GM13977 (cell line): ENCODE results near the gene EFNB3.

Experiments
- DNase-seq: peaks from one replicate; pipeline ENCODE4 v3.0.0; 2012; ENCODE audit warnings: low spot score
- in situ Hi-C: fragments of 300-500 bp; cut with MboI; formaldehyde crosslinking; loops from one replicate; pipeline ENCODE4 v1.12.0; 2022; ENCODE audit warnings: low sequenced_read_pairs, low pct_unique_long_range_greater_than_20kb, mixed read lengths, inconsistent platforms; ENCODE audit not compliant: unreplicated experiment
- TF ChIP-seq, protein P1 (sequence below): IDR thresholded peaks from 2 replicates; pipeline ENCODE4 v1.5.1; 2012; ENCODE audit warnings: mild to moderate bottlenecking, control low read depth; ENCODE audit not compliant: insufficient read depth; ENCODE audit errors: extremely low read depth, missing control alignments

EFNB3 gene

GRCh38 chr17:7748076-7748775 is 43.2 kb downstream of the EFNB3 start:
- TF ChIP-seq, protein P1, sequence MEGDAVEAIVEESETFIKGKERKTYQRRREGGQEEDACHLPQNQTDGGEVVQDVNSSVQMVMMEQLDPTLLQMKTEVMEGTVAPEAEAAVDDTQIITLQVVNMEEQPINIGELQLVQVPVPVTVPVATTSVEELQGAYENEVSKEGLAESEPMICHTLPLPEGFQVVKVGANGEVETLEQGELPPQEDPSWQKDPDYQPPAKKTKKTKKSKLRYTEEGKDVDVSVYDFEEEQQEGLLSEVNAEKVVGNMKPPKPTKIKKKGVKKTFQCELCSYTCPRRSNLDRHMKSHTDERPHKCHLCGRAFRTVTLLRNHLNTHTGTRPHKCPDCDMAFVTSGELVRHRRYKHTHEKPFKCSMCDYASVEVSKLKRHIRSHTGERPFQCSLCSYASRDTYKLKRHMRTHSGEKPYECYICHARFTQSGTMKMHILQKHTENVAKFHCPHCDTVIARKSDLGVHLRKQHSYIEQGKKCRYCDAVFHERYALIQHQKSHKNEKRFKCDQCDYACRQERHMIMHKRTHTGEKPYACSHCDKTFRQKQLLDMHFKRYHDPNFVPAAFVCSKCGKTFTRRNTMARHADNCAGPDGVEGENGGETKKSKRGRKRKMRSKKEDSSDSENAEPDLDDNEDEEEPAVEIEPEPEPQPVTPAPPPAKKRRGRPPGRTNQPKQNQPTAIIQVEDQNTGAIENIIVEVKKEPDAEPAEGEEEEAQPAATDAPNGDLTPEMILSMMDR = no peak
- no peak for DNase-seq
- in situ Hi-C loops = no loop called here

- TF ChIP-seq, protein P1 = no peak
- DNase-seq = no peak
- in situ Hi-C loops = no loop called here
These were observed 45.4 kb downstream of the EFNB3 start for GRCh38 chr17:7750321-7750821.

DNA sequence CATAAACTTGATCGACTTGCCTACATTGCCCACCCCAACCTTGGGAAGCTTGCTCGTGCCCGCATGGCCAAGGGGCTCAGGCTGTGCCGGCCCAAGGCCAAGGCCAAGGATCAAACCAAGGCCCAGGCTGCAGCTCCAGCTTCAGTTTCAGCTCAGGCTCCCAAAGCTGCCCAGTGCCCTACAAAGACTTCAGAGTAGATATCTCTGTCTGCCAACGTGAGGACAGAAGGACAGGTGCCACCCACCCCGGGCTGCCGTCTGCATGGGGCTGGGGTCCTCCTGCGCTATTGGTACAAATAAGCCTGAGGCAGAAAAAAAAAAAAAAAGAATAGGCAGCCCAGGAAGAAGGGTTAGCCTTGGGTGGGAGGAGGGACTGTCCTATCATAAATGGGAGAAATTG is 49.7 kb downstream of the EFNB3 start:
- in situ Hi-C loops = no loop called here
- TF ChIP-seq, protein P1 = no peak
- no peak for DNase-seq

DNA sequence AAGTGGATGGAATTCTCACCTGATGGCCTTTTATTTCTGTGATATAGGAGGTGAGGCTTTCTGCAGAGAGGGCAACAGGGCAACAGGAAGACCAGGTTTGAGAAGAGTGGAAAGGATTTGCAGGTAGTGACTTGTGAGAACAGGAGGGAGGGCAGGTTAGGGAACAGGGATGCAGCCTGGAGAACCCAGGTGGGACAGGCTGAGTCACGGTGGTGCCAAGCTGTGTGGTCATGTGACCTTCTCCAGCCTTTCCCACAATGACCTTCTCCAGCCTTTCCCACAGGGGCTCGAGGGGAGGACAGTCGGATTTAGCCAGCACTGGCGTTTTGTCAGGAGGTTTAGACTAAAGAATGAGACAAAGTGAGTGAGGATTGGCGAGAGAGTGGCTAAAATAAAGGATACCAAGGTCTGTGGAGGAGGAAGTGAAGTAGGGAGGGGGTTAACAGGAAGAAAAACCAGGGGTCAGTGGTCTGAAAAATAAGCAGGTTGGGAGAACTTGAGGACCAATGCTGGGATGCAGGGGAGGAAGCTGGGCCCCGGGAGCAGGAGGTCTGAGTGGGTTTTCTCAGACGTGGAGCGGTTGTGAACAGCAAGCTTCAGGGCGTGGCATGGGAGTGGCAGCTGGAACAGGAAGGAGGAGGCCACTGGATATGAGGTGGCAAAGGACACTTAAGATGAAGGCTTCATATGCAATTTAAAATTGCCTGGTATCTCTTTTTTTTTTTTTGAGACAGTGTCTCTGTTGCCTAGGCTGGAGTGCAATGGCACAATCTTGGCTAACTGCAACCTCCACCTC is 50.3 kb downstream of the EFNB3 start:
- DNase-seq = no peak
- TF ChIP-seq, protein P1 = no peak
- in situ Hi-C loops = no loop called here

DNA sequence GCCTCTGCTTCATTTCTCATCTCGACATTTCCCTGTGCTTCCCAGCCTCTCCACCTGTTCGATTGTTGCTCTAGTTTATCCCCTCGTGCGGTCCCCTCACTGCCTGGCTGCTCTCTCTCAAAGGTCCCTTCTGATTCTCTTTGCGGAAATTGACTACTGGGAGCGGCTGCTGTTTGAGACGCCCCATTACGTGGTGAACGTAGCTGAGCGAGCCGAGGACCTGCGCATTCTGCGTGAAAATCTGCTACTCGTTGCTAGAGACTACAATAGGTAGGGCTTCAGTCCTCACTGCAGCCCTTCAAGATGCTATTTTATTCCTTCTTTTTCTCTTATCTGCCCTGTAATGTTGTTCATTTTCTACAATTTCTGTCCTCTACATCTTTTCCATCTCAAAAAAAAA is 52.0 kb downstream of the EFNB3 start:
- in situ Hi-C loops = no loop called here
- TF ChIP-seq, protein P1 = no peak
- no peak for DNase-seq
